ENCODE data around the gene TRIO.

DNA sequence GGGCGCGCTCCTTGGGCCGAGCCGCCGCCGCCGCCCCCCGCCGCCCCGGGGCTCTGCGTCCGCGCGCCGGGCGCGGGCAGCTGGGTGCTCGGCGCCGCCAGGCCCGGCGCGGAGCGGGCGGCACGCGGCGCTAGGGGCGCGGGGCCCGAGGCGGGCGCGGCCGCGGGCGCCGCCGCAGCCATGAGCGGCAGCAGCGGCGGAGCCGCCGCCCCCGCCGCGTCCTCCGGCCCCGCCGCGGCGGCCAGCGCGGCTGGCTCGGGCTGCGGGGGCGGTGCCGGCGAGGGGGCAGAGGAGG, 351 bp downstream of the TRIO start:
- TF ChIP-seq POLR2A (IDR thresholded peaks at IDR 0.05), result no peak
- TF ChIP-seq, protein P1, sequence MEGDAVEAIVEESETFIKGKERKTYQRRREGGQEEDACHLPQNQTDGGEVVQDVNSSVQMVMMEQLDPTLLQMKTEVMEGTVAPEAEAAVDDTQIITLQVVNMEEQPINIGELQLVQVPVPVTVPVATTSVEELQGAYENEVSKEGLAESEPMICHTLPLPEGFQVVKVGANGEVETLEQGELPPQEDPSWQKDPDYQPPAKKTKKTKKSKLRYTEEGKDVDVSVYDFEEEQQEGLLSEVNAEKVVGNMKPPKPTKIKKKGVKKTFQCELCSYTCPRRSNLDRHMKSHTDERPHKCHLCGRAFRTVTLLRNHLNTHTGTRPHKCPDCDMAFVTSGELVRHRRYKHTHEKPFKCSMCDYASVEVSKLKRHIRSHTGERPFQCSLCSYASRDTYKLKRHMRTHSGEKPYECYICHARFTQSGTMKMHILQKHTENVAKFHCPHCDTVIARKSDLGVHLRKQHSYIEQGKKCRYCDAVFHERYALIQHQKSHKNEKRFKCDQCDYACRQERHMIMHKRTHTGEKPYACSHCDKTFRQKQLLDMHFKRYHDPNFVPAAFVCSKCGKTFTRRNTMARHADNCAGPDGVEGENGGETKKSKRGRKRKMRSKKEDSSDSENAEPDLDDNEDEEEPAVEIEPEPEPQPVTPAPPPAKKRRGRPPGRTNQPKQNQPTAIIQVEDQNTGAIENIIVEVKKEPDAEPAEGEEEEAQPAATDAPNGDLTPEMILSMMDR (IDR thresholded peaks at IDR 0.05), result no peak
- no peak for TF ChIP-seq EP300 (IDR thresholded peaks at IDR 0.05; ENCODE audit: low read depth)

Data from transverse colon (tissue), 3 donors.